RWPE2 (cell line): ENCODE data around the gene IRX1.

Source experiments
- ATAC-seq: fragments of 200-7000 bp; cut with Tn5 transposase; 3 replicates; pipeline ENCODE4 v1.9.1; 2021; ENCODE audit warnings: low read depth
- DNase-seq: peaks from one replicate; pipeline ENCODE4 v3.0.0-alpha.2; 2020; ENCODE audit warnings: low spot score
- H3K27ac ChIP-seq: fragments of 450-650 bp; 2 replicates; pipeline ENCODE4 v1.5.1; 2017; ENCODE audit warnings: mild to moderate bottlenecking; ENCODE audit not compliant: poor library complexity, severe bottlenecking
- H3K27me3 ChIP-seq: fragments of 250-450 bp; sonication (Bioruptor Pico); 2 replicates; pipeline ENCODE4 v1.5.1; 2021; ENCODE audit warnings: mild to moderate bottlenecking, moderate library complexity; ENCODE audit not compliant: insufficient read depth, poor library complexity, severe bottlenecking
- H3K36me3 ChIP-seq: fragments of 250-450 bp; sonication (Bioruptor Pico); 2 replicates; pipeline ENCODE4 v1.5.1; 2020; ENCODE audit warnings: low read depth, mild to moderate bottlenecking, moderate library complexity
- H3K4me1 ChIP-seq: fragments of 250-450 bp; sonication (Bioruptor Pico); 2 replicates; pipeline ENCODE4 v1.5.1; 2021; ENCODE audit warnings: mild to moderate bottlenecking, moderate library complexity; ENCODE audit not compliant: insufficient read depth, poor library complexity, severe bottlenecking
- H3K4me3 ChIP-seq: fragments of 250-450 bp; sonication (Bioruptor Pico); 2 replicates; pipeline ENCODE4 v1.5.1; 2021; ENCODE audit warnings: mild to moderate bottlenecking, moderate library complexity; ENCODE audit not compliant: severe bottlenecking
- H3K9me3 ChIP-seq: fragments of 250-450 bp; sonication (Bioruptor Pico); 2 replicates; pipeline ENCODE4 v1.5.1; 2021; ENCODE audit warnings: mild to moderate bottlenecking, moderate library complexity; ENCODE audit not compliant: severe bottlenecking
- TF ChIP-seq, protein P1 (sequence below): fragments of 450-650 bp; IDR thresholded peaks from one replicate; pipeline ENCODE4 v1.5.1; 2017; ENCODE audit warnings: mild to moderate bottlenecking, moderate library complexity; ENCODE audit not compliant: poor library complexity, severe bottlenecking

IRX1 gene

DNA sequence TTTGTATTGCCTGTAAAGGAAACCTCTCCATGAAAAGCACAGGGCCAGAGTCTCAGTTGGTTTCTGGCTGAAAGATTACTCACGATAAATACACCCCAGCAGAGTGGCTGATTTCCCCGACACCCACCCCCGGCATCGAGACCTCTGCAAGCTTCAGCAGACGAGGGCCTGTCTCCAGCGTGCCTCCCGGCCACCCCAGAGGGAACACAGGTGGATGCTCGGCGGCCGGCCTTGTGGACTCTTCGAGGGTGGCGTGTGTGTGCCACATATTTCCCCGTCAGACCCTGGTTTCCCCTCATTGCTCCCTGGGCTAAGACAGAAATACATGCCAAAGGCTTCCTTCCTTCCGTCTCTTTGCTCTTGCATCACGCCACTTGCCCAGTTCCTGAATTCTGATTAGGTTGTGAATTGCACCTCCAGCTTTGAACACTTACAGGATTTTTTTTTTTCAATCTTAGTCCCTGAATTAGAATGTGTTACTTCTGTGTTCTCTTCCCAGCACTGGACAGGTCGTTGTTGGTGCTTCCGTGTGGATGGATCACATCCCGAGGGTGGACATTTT, 13.6 kb downstream of the IRX1 start:
- Histone ChIP-seq H3K4me3 (no peak overlapping the region), H3K27ac (no peak overlapping the region), H3K27me3 (no peaks in the 10 kb centered on the region), H3K4me1 (peaks cover 4% of the 10 kb centered on the region), H3K9me3 (peaks cover 4% of the 10 kb centered on the region), H3K36me3 (no peaks in the 10 kb centered on the region)
- ATAC-seq (no peak), DNase-seq (no peak)
- TF ChIP-seq, protein P1, sequence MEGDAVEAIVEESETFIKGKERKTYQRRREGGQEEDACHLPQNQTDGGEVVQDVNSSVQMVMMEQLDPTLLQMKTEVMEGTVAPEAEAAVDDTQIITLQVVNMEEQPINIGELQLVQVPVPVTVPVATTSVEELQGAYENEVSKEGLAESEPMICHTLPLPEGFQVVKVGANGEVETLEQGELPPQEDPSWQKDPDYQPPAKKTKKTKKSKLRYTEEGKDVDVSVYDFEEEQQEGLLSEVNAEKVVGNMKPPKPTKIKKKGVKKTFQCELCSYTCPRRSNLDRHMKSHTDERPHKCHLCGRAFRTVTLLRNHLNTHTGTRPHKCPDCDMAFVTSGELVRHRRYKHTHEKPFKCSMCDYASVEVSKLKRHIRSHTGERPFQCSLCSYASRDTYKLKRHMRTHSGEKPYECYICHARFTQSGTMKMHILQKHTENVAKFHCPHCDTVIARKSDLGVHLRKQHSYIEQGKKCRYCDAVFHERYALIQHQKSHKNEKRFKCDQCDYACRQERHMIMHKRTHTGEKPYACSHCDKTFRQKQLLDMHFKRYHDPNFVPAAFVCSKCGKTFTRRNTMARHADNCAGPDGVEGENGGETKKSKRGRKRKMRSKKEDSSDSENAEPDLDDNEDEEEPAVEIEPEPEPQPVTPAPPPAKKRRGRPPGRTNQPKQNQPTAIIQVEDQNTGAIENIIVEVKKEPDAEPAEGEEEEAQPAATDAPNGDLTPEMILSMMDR: no peak

DNA sequence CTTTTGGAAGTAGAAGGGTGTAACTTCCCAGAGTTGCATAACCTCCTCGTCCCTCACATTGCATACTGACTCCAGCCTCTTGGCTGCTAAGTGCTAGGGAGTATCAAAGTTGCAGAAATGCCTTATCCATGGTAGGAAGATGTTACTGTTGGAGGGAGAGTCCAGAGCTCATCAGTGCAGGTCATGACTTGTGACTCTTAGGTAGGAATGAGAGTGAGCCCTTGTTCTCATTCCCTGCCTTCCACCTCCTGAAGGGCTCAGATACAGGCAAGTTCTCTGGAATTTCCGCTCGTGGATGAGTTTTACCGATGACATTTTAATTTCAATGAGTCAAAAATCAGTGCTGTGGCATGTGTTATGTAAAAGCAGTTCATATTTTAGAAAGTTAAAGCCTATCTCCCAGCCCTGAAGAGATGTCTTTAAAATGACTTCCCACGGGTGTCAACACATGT, 17.0 kb downstream of the IRX1 start:
- DNase-seq: no peak
- peak; percentile 79 for ATAC-seq
- H3K27me3 ChIP-seq: no peaks in the 10 kb centered on the region
- peaks cover 4% of the 10 kb centered on the region for H3K4me1 ChIP-seq
- H3K4me3 ChIP-seq: no peak overlapping the region
- H3K27ac ChIP-seq: peak overlapping the region; percentile 58
- no peaks in the 10 kb centered on the region for H3K36me3 ChIP-seq
- TF ChIP-seq, protein P1: no peak
- H3K9me3 ChIP-seq: peaks cover 4% of the 10 kb centered on the region

DNA sequence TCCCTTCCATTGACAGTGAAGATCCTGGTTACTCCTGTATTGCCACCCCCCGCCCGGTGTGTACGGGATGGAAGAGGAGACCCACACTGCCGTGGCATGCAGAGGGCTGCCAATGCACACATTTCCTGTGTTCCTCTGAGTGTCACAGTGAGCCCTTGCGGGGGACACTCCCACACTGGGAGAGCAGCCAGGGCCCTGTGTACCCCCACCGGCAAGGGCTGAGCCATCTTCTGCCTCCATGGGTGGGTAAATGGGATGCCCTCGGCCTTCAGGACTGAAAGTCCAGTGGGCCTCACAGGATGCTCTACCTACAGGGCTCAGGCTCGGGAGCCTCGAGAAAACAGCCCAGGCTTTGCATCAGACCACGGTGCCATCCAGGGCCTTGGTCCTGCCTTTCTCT, 18.1 kb downstream of the IRX1 start:
- Histone ChIP-seq H3K4me3 (no peak overlapping the region), H3K27me3 (no peaks in the 10 kb centered on the region), H3K9me3 (peaks cover 4% of the 10 kb centered on the region), H3K4me1 (peaks cover 4% of the 10 kb centered on the region), H3K27ac (peak overlapping the region; percentile 58), H3K36me3 (no peaks in the 10 kb centered on the region)
- ATAC-seq (no peak), DNase-seq (no peak)
- TF ChIP-seq, protein P1: no peak

DNA sequence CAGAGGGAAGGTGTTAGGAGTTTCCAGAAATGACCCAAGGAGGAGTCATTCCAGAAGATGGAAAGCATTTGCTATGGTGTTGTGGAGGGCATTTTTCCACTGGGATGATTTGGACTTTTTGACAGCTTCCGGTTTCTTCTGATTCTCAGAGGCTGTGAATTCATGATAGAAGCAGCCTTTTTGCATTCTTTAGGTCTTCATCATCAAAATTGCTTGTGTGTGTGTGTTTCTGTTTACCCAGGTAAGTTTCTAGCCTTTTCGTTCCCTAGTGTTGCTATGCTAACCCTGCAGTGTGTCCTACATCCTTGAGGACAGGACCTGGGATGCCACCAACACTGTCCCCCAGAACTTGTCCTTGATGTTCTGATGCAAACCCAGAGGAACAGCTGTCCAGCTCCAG, 19.6 kb downstream of the IRX1 start:
- H3K27ac ChIP-seq: no peak overlapping the region
- H3K9me3 ChIP-seq: peaks cover 4% of the 10 kb centered on the region
- TF ChIP-seq, protein P1: no peak
- ATAC-seq (peak; percentile 63), DNase-seq (no peak)
- no peaks in the 10 kb centered on the region for H3K27me3 ChIP-seq
- no peaks in the 10 kb centered on the region for H3K36me3 ChIP-seq
- peaks cover 4% of the 10 kb centered on the region for H3K4me1 ChIP-seq
- H3K4me3 ChIP-seq: no peak overlapping the region

DNA sequence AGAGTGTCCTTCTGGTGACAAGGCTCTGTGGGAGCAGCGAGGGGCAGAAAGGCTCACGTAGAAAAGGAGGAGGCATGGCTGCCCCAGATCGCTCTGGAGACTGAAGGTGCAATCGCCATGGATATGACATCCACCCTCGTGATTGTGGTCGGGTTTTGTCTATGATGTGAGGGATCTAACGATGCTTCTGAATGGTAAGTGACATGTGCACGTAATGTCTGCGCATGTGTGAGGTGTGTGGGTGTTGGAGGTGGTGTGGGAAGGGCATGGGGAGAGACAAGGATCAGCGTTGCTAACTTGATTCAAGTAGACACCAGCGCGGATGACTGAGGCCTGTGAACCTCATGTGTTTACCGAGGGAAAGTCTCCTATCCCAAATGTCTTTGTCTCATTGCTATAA, 20.2 kb downstream of the IRX1 start:
- TF ChIP-seq, protein P1: no peak
- no peaks in the 10 kb centered on the region for H3K27me3 ChIP-seq
- peaks cover 4% of the 10 kb centered on the region for H3K9me3 ChIP-seq
- no peak overlapping the region for H3K27ac ChIP-seq
- H3K4me1 ChIP-seq: peaks cover 4% of the 10 kb centered on the region
- no peak overlapping the region for H3K4me3 ChIP-seq
- no peaks in the 10 kb centered on the region for H3K36me3 ChIP-seq
- ATAC-seq (no peak), DNase-seq (no peak)
